ENCODE data around the gene BAX.

- TF ChIP-seq POLR2A (IDR thresholded peaks at IDR 0.05) (no peak), CTCF (IDR thresholded peaks at IDR 0.05) (no peak)
Measured at GRCh38 chr19:48940902-48941301, 13.8 kb upstream of the BAX start.
